Measurements from ENCODE around the gene SLC41A3.

DNA sequence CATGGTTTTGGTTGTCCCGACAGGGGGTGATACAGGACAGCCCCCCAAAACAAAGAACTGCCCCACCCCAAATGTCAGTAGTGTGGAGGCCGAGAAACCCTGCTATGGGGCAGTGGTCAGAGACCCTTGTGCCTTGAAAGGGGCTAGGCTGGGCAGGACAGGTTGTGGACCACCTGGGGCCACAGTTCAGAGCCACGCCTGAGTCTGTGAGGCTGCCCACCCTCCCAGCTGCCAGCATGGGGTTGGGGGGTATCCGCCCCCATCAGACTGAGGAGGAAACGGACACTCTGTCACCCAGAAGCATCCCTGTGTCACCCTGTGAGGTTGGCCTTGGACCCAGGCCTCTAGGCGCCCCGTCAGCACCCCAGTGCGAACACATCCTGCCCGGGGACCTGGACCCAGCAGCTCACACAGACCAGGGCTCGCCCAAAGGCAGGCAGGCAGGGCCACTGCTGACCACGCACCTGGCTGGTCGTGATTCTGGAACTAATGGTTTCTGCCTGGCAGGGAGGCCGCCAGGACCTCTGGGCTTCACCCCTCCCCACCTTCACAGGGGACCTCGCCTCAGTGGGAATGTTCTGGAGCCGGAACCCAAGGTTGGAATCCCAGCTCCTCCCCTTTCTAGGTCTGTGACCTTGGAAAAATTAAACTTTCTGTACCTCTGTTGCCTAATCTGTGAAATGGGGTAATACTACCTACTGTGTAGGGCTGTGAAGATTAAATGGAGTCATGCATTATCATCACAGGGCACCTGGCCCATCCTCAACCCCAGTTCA lies 1.4 kb downstream of the SLC41A3 start:
- TF ChIP-seq, protein P1, sequence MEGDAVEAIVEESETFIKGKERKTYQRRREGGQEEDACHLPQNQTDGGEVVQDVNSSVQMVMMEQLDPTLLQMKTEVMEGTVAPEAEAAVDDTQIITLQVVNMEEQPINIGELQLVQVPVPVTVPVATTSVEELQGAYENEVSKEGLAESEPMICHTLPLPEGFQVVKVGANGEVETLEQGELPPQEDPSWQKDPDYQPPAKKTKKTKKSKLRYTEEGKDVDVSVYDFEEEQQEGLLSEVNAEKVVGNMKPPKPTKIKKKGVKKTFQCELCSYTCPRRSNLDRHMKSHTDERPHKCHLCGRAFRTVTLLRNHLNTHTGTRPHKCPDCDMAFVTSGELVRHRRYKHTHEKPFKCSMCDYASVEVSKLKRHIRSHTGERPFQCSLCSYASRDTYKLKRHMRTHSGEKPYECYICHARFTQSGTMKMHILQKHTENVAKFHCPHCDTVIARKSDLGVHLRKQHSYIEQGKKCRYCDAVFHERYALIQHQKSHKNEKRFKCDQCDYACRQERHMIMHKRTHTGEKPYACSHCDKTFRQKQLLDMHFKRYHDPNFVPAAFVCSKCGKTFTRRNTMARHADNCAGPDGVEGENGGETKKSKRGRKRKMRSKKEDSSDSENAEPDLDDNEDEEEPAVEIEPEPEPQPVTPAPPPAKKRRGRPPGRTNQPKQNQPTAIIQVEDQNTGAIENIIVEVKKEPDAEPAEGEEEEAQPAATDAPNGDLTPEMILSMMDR (conservative IDR thresholded peaks at IDR 0.05 in 1 of 2, IDR thresholded peaks at IDR 0.05 in 1 of 2; ENCODE audit: extremely low read depth in 1 of 2, insufficient read depth in 1 of 2, low read depth in 1 of 2, low read length in 2 of 2) = no peak
- TF ChIP-seq EZH2 (IDR thresholded peaks at IDR 0.05; ENCODE audit: borderline replicate concordance, low read length) = no peak

Measured in mammary epithelial cell (primary cell).